K562 (cell line): ENCODE data around the gene TSKS.

ENCODE experiments used
- CTCF ChIP-seq, 3 experiments: IDR thresholded peaks in 2 of 3; conservative IDR thresholded peaks in 1 of 3; 2 replicates each; pipeline ENCODE4 v1.5.1; 2011 to 2012; ENCODE audit warnings: low read length in 3 of 3, mild to moderate bottlenecking in 3 of 3, control low read depth in 2 of 3, improper control_type of control experiment in 1 of 3, inconsistent platforms in 1 of 3, low read depth in 1 of 3, mixed read lengths in 1 of 3, moderate library complexity in 1 of 3; ENCODE audit not compliant: insufficient read depth in 2 of 3
- HDAC6 ChIP-seq: IDR thresholded peaks from 2 replicates; pipeline ENCODE4 v1.6.1; 2012; ENCODE audit warnings: low read depth, mild to moderate bottlenecking, control low read depth, inconsistent platforms, low read length, moderate library complexity
- HOMEZ ChIP-seq: fragments of 250-450 bp; sonication (Bioruptor Pico); IDR thresholded peaks from 2 replicates; pipeline ENCODE4 v1.4.0; 2020; ENCODE audit warnings: mild to moderate bottlenecking, moderate library complexity
- KDM5B ChIP-seq: fragments of 200-600 bp; sonication (generic); IDR thresholded peaks from 2 replicates; pipeline ENCODE4 v1.6.1; 2012; ENCODE audit warnings: low read depth, mild to moderate bottlenecking, moderate library complexity, low read length, control low read depth, inconsistent platforms; ENCODE audit not compliant: insufficient replicate concordance
- NR2C2 ChIP-seq, 2 experiments: fragments of 200-800 bp in 1 of 2; sonication (Bioruptor generic) in 1 of 2; sonication (generic) in 1 of 2; formaldehyde crosslinking in 1 of 2; IDR thresholded peaks; 2 replicates each; pipeline versions ENCODE4 v1.6.1 to v1.8.0; 2016 to 2022; ENCODE audit warnings: mild to moderate bottlenecking in 1 of 2, missing compliant biosample characterization in 1 of 2, missing genetic modification characterization in 1 of 2, missing genetic modification reagents in 1 of 2
- SMAD4 ChIP-seq: fragments of 250-450 bp; sonication (Bioruptor Pico); conservative IDR thresholded peaks from 2 replicates; pipeline ENCODE4 v1.8.0; 2021; ENCODE audit warnings: inconsistent platforms, mild to moderate bottlenecking, moderate library complexity
- TCF15 ChIP-seq: fragments of 250-450 bp; sonication (Bioruptor Pico); IDR thresholded peaks from 2 replicates; pipeline ENCODE4 v1.8.0; 2022; ENCODE audit warnings: moderate library complexity, mild to moderate bottlenecking, inconsistent platforms
- ZNF232 ChIP-seq: sonication (generic); formaldehyde crosslinking; IDR thresholded peaks from 2 replicates; pipeline ENCODE4 v1.8.0; 2022; ENCODE audit warnings: mild to moderate bottlenecking, missing genetic modification reagents
- TF ChIP-seq, protein P1 (sequence below): IDR thresholded peaks from 2 replicates; pipeline ENCODE4 v1.6.1; 2016; ENCODE audit warnings: missing genetic modification characterization, missing compliant biosample characterization
- TF ChIP-seq, protein P2 (sequence below), 2 experiments: IDR thresholded peaks; 2 replicates each; pipeline ENCODE4 v1.6.1; 2012; ENCODE audit warnings: improper control_type of control experiment in 2 of 2, low read depth in 2 of 2, low read length in 2 of 2, borderline replicate concordance in 1 of 2

- TF ChIP-seq, protein P1, sequence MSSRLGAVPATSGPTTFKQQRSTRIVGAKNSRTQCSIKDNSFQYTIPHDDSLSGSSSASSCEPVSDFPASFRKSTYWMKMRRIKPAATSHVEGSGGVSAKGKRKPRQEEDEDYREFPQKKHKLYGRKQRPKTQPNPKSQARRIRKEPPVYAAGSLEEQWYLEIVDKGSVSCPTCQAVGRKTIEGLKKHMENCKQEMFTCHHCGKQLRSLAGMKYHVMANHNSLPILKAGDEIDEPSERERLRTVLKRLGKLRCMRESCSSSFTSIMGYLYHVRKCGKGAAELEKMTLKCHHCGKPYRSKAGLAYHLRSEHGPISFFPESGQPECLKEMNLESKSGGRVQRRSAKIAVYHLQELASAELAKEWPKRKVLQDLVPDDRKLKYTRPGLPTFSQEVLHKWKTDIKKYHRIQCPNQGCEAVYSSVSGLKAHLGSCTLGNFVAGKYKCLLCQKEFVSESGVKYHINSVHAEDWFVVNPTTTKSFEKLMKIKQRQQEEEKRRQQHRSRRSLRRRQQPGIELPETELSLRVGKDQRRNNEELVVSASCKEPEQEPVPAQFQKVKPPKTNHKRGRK (tag) = no peak
- TF ChIP-seq KDM5B = no peak
- TF ChIP-seq CTCF (IDR thresholded peaks at IDR 0.05 in 2 of 3, conservative IDR thresholded peaks at IDR 0.05 in 1 of 3; ENCODE audit: insufficient read depth in 2 of 3, low read depth in 1 of 3, low read length in 3 of 3) = no peak
- TF ChIP-seq SMAD4 (CRISPR knock-in tag) = no peak
- no peak for TF ChIP-seq NR2C2 (CRISPR knock-in tag; IDR thresholded peaks at IDR 0.05)
- no peak for TF ChIP-seq NR2C2 (tag; IDR thresholded peaks at IDR 0.05)
- TF ChIP-seq TCF15 = no peak
- TF ChIP-seq, protein P2, sequence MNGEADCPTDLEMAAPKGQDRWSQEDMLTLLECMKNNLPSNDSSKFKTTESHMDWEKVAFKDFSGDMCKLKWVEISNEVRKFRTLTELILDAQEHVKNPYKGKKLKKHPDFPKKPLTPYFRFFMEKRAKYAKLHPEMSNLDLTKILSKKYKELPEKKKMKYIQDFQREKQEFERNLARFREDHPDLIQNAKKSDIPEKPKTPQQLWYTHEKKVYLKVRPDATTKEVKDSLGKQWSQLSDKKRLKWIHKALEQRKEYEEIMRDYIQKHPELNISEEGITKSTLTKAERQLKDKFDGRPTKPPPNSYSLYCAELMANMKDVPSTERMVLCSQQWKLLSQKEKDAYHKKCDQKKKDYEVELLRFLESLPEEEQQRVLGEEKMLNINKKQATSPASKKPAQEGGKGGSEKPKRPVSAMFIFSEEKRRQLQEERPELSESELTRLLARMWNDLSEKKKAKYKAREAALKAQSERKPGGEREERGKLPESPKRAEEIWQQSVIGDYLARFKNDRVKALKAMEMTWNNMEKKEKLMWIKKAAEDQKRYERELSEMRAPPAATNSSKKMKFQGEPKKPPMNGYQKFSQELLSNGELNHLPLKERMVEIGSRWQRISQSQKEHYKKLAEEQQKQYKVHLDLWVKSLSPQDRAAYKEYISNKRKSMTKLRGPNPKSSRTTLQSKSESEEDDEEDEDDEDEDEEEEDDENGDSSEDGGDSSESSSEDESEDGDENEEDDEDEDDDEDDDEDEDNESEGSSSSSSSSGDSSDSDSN (IDR thresholded peaks at IDR 0.05; ENCODE audit: borderline replicate concordance in 1 of 2, low read depth in 2 of 2, low read length in 2 of 2) = no peak
- TF ChIP-seq ZNF232 (CRISPR knock-in tag) = no peak
- TF ChIP-seq HOMEZ (CRISPR knock-in tag) = no peak
- TF ChIP-seq HDAC6 = no peak
Observed at GRCh38 chr19:49806620-49806959, 43.5 kb upstream of the TSKS start.
